GM12878 (cell line): ENCODE data around the gene FOXN4.

Experiments used
- CTCF ChIP-seq, 3 experiments: IDR thresholded peaks in 2 of 3; conservative IDR thresholded peaks in 1 of 3; 2 replicates each; pipeline ENCODE4 v1.5.1; 2011; ENCODE audit warnings: low read depth in 3 of 3, low read length in 3 of 3, mild to moderate bottlenecking in 3 of 3, control low read depth in 2 of 3, moderate library complexity in 2 of 3, inconsistent platforms in 1 of 3, mixed read lengths in 1 of 3; ENCODE audit not compliant: control insufficient read depth in 2 of 3, insufficient read depth in 1 of 3; ENCODE audit errors: extremely low read depth in 1 of 3
- EZH2 ChIP-seq: IDR thresholded peaks from 2 replicates; pipeline ENCODE4 v1.6.1; 2012; ENCODE audit warnings: low read depth, mild to moderate bottlenecking, control low read depth, inconsistent platforms, low read length, borderline replicate concordance; ENCODE audit not compliant: control insufficient read depth
- TF ChIP-seq, protein P1 (sequence below): IDR thresholded peaks from 2 replicates; pipeline ENCODE4 v1.6.1; 2011; ENCODE audit warnings: borderline replicate concordance, low read depth, mild to moderate bottlenecking, moderate library complexity, mixed read lengths, low read length; ENCODE audit not compliant: insufficient read depth; ENCODE audit errors: extremely low read length

DNA sequence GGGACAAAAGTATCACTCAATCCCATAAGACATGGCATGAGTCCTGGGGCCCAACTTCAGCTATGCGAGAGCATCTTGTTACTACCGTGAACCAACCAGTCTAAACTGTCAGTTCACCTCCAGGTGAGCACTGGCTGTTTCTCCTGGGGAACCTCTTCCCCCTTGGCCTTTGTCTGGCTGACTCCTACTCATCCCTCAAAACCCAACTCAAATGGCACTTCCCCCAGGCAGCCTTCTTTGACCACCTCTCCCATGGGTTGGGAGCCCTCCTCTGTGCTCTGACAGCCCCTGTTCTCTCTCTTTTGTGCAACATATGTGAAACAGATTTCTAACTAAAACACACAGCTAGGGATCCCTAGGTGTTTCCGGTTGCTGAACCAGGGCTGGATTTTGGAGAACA lies 37.7 kb downstream of the FOXN4 start:
- TF ChIP-seq CTCF (IDR thresholded peaks at IDR 0.05 in 2 of 3, conservative IDR thresholded peaks at IDR 0.05 in 1 of 3; ENCODE audit: control insufficient read depth in 2 of 3, extremely low read depth in 1 of 3, insufficient read depth in 1 of 3, low read depth in 3 of 3, low read length in 3 of 3): no peak
- TF ChIP-seq EZH2: no peak
- TF ChIP-seq, protein P1, sequence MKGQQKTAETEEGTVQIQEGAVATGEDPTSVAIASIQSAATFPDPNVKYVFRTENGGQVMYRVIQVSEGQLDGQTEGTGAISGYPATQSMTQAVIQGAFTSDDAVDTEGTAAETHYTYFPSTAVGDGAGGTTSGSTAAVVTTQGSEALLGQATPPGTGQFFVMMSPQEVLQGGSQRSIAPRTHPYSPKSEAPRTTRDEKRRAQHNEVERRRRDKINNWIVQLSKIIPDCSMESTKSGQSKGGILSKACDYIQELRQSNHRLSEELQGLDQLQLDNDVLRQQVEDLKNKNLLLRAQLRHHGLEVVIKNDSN: no peak
